ENCODE data around the gene TTLL8.

Gene TTLL8

DNA sequence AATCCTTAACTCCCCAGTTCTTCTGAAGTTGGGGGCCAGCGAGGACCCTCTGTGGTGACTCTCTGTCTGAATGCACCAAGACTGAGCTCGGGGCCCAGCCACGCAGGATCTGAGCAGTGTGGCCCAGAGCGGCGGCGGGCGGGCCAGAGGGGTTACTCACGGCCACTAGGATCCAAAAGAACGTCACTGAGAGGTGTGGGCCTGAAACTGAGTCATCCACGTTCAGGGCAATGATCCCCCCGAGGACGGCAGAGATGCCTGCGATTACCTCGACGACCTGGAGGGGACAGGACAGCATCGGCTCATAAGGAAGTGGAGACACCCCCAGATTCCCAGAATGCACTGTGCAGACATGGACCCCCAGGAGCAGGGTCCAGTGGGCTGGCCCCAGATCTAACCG, 16.0 kb upstream of the TTLL8 start:
- Histone ChIP-seq H3K4me1 (ENCODE audit: control insufficient read depth, insufficient read depth, low read length) (peaks cover 4% of the 10 kb centered on the region), H3K27me3 (ENCODE audit: control insufficient read depth, insufficient read depth, low read length, poor library complexity, severe bottlenecking) (no peaks in the 10 kb centered on the region), H3K4me3 (ENCODE audit: insufficient read depth, low read depth, low read length) (no peak overlapping the region), H3K9me3 (ENCODE audit: control insufficient read depth, low read length) (no peaks in the 10 kb centered on the region), H3K36me3 (ENCODE audit: control insufficient read depth, insufficient read depth, low read length) (no peaks in the 10 kb centered on the region), H3K27ac (ENCODE audit: insufficient read depth, low read depth, low read length, poor library complexity, severe bottlenecking) (no peak overlapping the region)
- 79 to 82% methylated on average over 17 of the region's 17 CpGs for WGBS, 2 experiments

GRCh38 chr22:50072714-50073538, 14.8 kb upstream of the TTLL8 start:
- Histone ChIP-seq H3K4me1 (ENCODE audit: control insufficient read depth, insufficient read depth, low read length) (peaks cover 4% of the 10 kb centered on the region), H3K36me3 (ENCODE audit: control insufficient read depth, insufficient read depth, low read length) (no peaks in the 10 kb centered on the region), H3K9me3 (ENCODE audit: control insufficient read depth, low read length) (no peaks in the 10 kb centered on the region), H3K27ac (ENCODE audit: insufficient read depth, low read depth, low read length, poor library complexity, severe bottlenecking) (no peak overlapping the region), H3K27me3 (ENCODE audit: control insufficient read depth, insufficient read depth, low read length, poor library complexity, severe bottlenecking) (no peaks in the 10 kb centered on the region), H3K4me3 (ENCODE audit: insufficient read depth, low read depth, low read length) (no peak overlapping the region)
- 90 to 91% methylated on average over 28 of the region's 28 CpGs for WGBS, 2 experiments

DNA sequence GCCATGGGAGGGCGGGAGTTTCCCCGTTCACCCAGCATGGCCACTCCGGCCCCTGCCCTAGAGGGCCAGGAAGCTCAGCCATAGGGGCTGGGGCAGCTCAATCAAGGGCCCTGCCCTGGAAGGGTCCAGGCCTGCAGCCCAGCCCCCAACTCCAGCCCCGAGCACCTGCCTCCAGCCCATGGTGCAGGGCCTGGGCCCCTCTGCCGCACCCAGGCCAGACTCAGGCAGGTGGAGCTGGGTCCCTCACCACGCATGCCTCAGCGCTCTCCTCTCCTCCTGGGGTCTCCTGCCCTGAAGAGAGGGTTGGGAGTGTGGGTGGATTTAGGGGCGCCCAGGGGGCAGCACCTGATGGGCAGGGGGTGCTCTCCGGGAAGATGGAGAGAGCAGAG, 14.1 kb upstream of the TTLL8 start:
- H3K27ac ChIP-seq (ENCODE audit: insufficient read depth, low read depth, low read length, poor library complexity, severe bottlenecking), result no peak overlapping the region
- WGBS, 2 experiments, result 88 to 90% methylated on average over 9 of the region's 9 CpGs

DNA sequence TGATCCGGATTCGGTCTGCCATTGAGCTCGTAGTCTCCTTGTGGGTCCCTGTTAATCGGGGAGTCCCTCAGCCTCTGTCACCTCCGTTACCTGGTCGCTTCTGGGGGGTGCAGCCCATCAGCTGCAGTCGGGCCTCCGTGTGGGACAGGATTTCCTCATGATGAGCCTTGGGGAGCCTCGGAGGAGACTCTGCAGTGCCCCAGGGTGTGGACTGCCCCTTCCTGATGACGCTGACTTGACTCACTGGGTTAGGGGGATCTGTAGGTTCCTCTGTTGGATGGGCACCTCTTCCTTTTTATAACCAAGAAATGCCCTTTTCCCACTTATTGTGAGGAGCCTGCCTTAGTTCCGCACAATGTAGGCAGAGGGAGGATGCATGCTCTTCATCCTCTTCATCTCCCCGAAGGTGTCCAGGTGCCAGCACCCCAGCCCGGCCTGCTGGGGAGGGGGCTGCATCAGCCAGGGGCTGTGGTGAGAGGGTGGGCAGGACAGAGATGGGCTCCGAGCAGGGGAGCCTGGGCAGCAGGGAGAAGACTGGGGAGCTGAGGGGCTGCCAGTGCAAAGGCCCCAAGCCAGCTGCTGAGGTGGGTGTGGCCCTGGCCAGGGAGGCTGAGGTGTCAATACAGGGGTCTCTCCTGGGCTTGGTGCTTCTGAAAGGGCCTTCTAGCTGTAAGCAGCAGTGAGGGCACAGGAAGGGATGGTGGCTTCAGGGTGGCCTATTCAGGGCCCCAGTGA, 13.5 kb upstream of the TTLL8 start:
- Histone ChIP-seq H3K27me3 (ENCODE audit: control insufficient read depth, insufficient read depth, low read length, poor library complexity, severe bottlenecking) (no peaks in the 10 kb centered on the region), H3K4me1 (ENCODE audit: control insufficient read depth, insufficient read depth, low read length) (peaks cover 4% of the 10 kb centered on the region), H3K27ac (ENCODE audit: insufficient read depth, low read depth, low read length, poor library complexity, severe bottlenecking) (no peak overlapping the region), H3K9me3 (ENCODE audit: control insufficient read depth, low read length) (no peaks in the 10 kb centered on the region), H3K36me3 (ENCODE audit: control insufficient read depth, insufficient read depth, low read length) (no peaks in the 10 kb centered on the region), H3K4me3 (ENCODE audit: insufficient read depth, low read depth, low read length) (no peak overlapping the region)
- WGBS, 2 experiments, result 93% methylated on average over 14 of the region's 14 CpGs

More for the DNA sequence above, 14.1 kb upstream of the TTLL8 start:
- Histone ChIP-seq H3K9me3 (ENCODE audit: control insufficient read depth, low read length) (no peaks in the 10 kb centered on the region), H3K27me3 (ENCODE audit: control insufficient read depth, insufficient read depth, low read length, poor library complexity, severe bottlenecking) (no peaks in the 10 kb centered on the region), H3K4me1 (ENCODE audit: control insufficient read depth, insufficient read depth, low read length) (peaks cover 4% of the 10 kb centered on the region), H3K36me3 (ENCODE audit: control insufficient read depth, insufficient read depth, low read length) (no peaks in the 10 kb centered on the region), H3K4me3 (ENCODE audit: insufficient read depth, low read depth, low read length) (no peak overlapping the region)

GRCh38 chr22:50070366-50070765, 12.3 kb upstream of the TTLL8 start:
- no peak overlapping the region for H3K4me3 ChIP-seq (ENCODE audit: insufficient read depth, low read depth, low read length)
- no peaks in the 10 kb centered on the region for H3K36me3 ChIP-seq (ENCODE audit: control insufficient read depth, insufficient read depth, low read length)
- 86 to 87% methylated on average over 8 of the region's 8 CpGs for WGBS, 2 experiments
- peaks cover 4% of the 10 kb centered on the region for H3K4me1 ChIP-seq (ENCODE audit: control insufficient read depth, insufficient read depth, low read length)
- no peaks in the 10 kb centered on the region for H3K9me3 ChIP-seq (ENCODE audit: control insufficient read depth, low read length)
- no peak overlapping the region for H3K27ac ChIP-seq (ENCODE audit: insufficient read depth, low read depth, low read length, poor library complexity, severe bottlenecking)
- no peaks in the 10 kb centered on the region for H3K27me3 ChIP-seq (ENCODE audit: control insufficient read depth, insufficient read depth, low read length, poor library complexity, severe bottlenecking)

GRCh38 chr22:50068096-50068495, 10.0 kb upstream of the TTLL8 start:
- Histone ChIP-seq H3K4me1 (ENCODE audit: control insufficient read depth, insufficient read depth, low read length) (no peaks in the 10 kb centered on the region), H3K27me3 (ENCODE audit: control insufficient read depth, insufficient read depth, low read length, poor library complexity, severe bottlenecking) (no peaks in the 10 kb centered on the region), H3K9me3 (ENCODE audit: control insufficient read depth, low read length) (no peaks in the 10 kb centered on the region), H3K27ac (ENCODE audit: insufficient read depth, low read depth, low read length, poor library complexity, severe bottlenecking) (no peak overlapping the region), H3K36me3 (ENCODE audit: control insufficient read depth, insufficient read depth, low read length) (no peaks in the 10 kb centered on the region), H3K4me3 (ENCODE audit: insufficient read depth, low read depth, low read length) (no peak overlapping the region)
- WGBS, 2 experiments, result 89 to 90% methylated on average over 11 of the region's 11 CpGs

DNA sequence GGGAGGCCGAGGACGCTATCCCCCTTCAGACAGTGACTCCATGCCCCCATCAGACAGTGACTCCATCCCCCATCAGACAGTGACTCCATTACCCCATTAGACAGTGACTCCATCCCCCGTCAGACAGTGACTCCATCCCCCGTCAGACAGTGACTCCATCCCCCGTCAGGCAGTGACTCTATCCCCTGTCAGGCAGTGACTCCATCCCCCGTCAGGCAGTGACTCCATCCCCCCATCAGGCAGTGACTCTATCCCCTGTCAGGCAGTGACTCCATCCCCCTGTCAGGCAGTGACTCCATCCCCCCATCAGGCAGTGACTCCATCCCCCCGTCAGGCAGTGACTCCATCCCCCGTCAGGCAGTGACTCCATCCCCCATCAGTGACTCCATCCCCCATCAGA, 9.1 kb upstream of the TTLL8 start:
- no peak overlapping the region for H3K27ac ChIP-seq (ENCODE audit: insufficient read depth, low read depth, low read length, poor library complexity, severe bottlenecking)
- no peaks in the 10 kb centered on the region for H3K4me1 ChIP-seq (ENCODE audit: control insufficient read depth, insufficient read depth, low read length)
- H3K9me3 ChIP-seq (ENCODE audit: control insufficient read depth, low read length), result no peaks in the 10 kb centered on the region
- no peak overlapping the region for H3K4me3 ChIP-seq (ENCODE audit: insufficient read depth, low read depth, low read length)
- no peaks in the 10 kb centered on the region for H3K36me3 ChIP-seq (ENCODE audit: control insufficient read depth, insufficient read depth, low read length)
- 88 to 93% methylated on average over 6 to 7 of the region's 8 CpGs for WGBS, 2 experiments
- no peaks in the 10 kb centered on the region for H3K27me3 ChIP-seq (ENCODE audit: control insufficient read depth, insufficient read depth, low read length, poor library complexity, severe bottlenecking)

DNA sequence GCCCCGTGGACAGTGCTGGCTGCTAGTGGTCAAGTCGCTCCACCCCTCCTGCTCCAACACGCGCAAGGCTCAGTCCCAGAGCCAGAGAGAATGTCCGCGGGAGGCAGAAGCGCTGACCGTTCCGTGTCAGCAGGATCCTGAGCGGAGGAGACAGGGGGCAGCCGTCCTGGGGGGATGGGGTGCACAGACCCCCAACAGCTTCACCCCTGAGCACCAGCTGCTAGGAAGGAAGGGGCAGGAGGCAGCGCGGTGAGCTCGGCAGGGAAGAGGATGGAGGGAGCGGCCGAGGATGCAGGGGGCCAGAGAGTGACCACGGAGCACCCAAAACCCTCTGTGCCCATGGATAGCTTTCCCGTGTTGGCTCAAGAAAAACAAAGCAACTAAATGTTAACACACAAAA, 6.4 kb upstream of the TTLL8 start:
- 83 to 88% methylated on average over 18 of the region's 18 CpGs for WGBS, 2 experiments
- H3K27me3 ChIP-seq (ENCODE audit: control insufficient read depth, insufficient read depth, low read length, poor library complexity, severe bottlenecking), result no peaks in the 10 kb centered on the region
- no peak overlapping the region for H3K4me3 ChIP-seq (ENCODE audit: insufficient read depth, low read depth, low read length)
- H3K4me1 ChIP-seq (ENCODE audit: control insufficient read depth, insufficient read depth, low read length), result peaks cover 7% of the 10 kb centered on the region
- no peak overlapping the region for H3K27ac ChIP-seq (ENCODE audit: insufficient read depth, low read depth, low read length, poor library complexity, severe bottlenecking)
- no peaks in the 10 kb centered on the region for H3K36me3 ChIP-seq (ENCODE audit: control insufficient read depth, insufficient read depth, low read length)
- H3K9me3 ChIP-seq (ENCODE audit: control insufficient read depth, low read length), result no peaks in the 10 kb centered on the region

- peaks cover 10% of the 10 kb centered on the region for H3K4me1 ChIP-seq (ENCODE audit: control insufficient read depth, insufficient read depth, low read length)
- no peak overlapping the region for H3K27ac ChIP-seq (ENCODE audit: insufficient read depth, low read depth, low read length, poor library complexity, severe bottlenecking)
- no peaks in the 10 kb centered on the region for H3K36me3 ChIP-seq (ENCODE audit: control insufficient read depth, insufficient read depth, low read length)
- no peaks in the 10 kb centered on the region for H3K9me3 ChIP-seq (ENCODE audit: control insufficient read depth, low read length)
- H3K27me3 ChIP-seq (ENCODE audit: control insufficient read depth, insufficient read depth, low read length, poor library complexity, severe bottlenecking), result peaks cover 2% of the 10 kb centered on the region
- WGBS, 2 experiments, result 89 to 90% methylated on average over 22 to 23 of the region's 23 CpGs
- no peak overlapping the region for H3K4me3 ChIP-seq (ENCODE audit: insufficient read depth, low read depth, low read length)
Observed at GRCh38 chr22:50063589-50064393, 5.7 kb upstream of the TTLL8 start.

Data from ectodermal cell (in vitro differentiated cells).